Breast epithelium (tissue), 3 donors: ENCODE data around the gene CLIC3.

Source experiments
- POLR2A ChIP-seq: fragments of 450-650 bp; IDR thresholded peaks from one replicate; pipeline ENCODE4 v1.6.1; 2016; ENCODE audit warnings: antibody characterized with exemption, mild to moderate bottlenecking, moderate library complexity
- TF ChIP-seq, protein P1 (sequence below), 3 donors: fragments of 450-650 bp; IDR thresholded peaks; one replicate each; pipeline ENCODE4 v1.5.1; 2016 to 2017; ENCODE audit warnings: antibody characterized with exemption in 3 of 3, mild to moderate bottlenecking in 3 of 3, moderate library complexity in 3 of 3

DNA sequence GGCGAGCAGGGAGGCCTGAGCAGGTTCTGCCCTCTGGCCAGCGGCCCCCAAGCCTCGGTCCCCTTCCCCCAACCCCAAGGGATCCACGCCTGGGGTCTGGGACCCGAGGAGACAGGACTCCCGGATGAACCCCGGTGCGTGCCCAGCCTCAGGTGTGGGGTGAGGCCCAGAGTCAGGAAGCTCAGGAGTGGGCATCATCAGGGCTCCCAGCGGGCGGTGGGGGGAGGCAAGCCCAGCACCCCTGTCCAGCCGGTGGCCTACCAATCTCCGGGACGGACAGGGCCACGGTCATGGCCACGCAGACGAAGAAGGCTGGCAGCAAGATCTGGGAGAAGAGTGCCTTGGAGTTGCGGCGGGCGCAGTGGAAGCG is 17.2 kb upstream of the CLIC3 start:
- TF ChIP-seq, protein P1, sequence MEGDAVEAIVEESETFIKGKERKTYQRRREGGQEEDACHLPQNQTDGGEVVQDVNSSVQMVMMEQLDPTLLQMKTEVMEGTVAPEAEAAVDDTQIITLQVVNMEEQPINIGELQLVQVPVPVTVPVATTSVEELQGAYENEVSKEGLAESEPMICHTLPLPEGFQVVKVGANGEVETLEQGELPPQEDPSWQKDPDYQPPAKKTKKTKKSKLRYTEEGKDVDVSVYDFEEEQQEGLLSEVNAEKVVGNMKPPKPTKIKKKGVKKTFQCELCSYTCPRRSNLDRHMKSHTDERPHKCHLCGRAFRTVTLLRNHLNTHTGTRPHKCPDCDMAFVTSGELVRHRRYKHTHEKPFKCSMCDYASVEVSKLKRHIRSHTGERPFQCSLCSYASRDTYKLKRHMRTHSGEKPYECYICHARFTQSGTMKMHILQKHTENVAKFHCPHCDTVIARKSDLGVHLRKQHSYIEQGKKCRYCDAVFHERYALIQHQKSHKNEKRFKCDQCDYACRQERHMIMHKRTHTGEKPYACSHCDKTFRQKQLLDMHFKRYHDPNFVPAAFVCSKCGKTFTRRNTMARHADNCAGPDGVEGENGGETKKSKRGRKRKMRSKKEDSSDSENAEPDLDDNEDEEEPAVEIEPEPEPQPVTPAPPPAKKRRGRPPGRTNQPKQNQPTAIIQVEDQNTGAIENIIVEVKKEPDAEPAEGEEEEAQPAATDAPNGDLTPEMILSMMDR (IDR thresholded peaks at IDR 0.05): no peak
- TF ChIP-seq POLR2A: no peak
